B cell (primary cell): ENCODE results near the gene SUPT20HL1.
A peak's percentile ranks its signal among the peaks of the same experiment; 100 is the strongest.

Experiments
- CTCF ChIP-seq: fragments of 200-600 bp; IDR thresholded peaks from one replicate; pipeline ENCODE4 v1.8.0; 2022; ENCODE audit warnings: antibody characterized with exemption, mild to moderate bottlenecking
- EZH2 ChIP-seq: IDR thresholded peaks from 2 replicates; pipeline ENCODE4 v1.6.1; 2012; ENCODE audit warnings: borderline replicate concordance, low read depth, mild to moderate bottlenecking, moderate library complexity, low read length; ENCODE audit not compliant: insufficient read depth, poor library complexity, severe bottlenecking

GRCh38 chrX:24395775-24396174 is 35.3 kb downstream of the SUPT20HL1 start:
- TF ChIP-seq CTCF (peak; percentile 76), EZH2 (no peak)
